ENCODE data around the gene RGL2.
A peak's percentile ranks its signal among the peaks of the same experiment; 100 is the strongest.

Gene RGL2

GRCh38 chr6:33316603-33317418 is 18.1 kb upstream of the RGL2 start:
- DNase-seq, result no peak

GRCh38 chr6:33315793-33316602 is 17.3 kb upstream of the RGL2 start:
- DNase-seq, result no peak

- DNase-seq, result no peak
Observed at GRCh38 chr6:33314943-33315792, 16.4 kb upstream of the RGL2 start.

GRCh38 chr6:33314515-33314942 is 15.8 kb upstream of the RGL2 start:
- DNase-seq, result peak; percentile 68

GRCh38 chr6:33313709-33314514 is 15.2 kb upstream of the RGL2 start, which contains the start of gene TAPBP:
TSS of gene TAPBP (minus strand) at chr6:33314078. CDS start at chr6:33314041, 37 bp downstream.
- DNase-seq, result peak; percentile 80

GRCh38 chr6:33313105-33313708 is 14.5 kb upstream of the RGL2 start:
- peak; percentile 74 for DNase-seq

GRCh38 chr6:33312361-33313104 is 13.8 kb upstream of the RGL2 start:
- DNase-seq, result peak; percentile 63

GRCh38 chr6:33306356-33306755 is 7.6 kb upstream of the RGL2 start:
- no peak for DNase-seq

- no peak for DNase-seq
Observed at GRCh38 chr6:33305052-33305451, 6.3 kb upstream of the RGL2 start.

GRCh38 chr6:33304216-33304615 is 5.5 kb upstream of the RGL2 start:
- no peak for DNase-seq

GRCh38 chr6:33301877-33302276 is 3.1 kb upstream of the RGL2 start:
- no peak for DNase-seq

- peak; percentile 97 for DNase-seq
Observed at GRCh38 chr6:33299237-33299944, 649 bp upstream of the RGL2 start.

- peak; percentile 76 for DNase-seq
Observed at GRCh38 chr6:33297956-33298772, 578 bp downstream of the RGL2 start.

GRCh38 chr6:33297406-33297955 is 1.3 kb downstream of the RGL2 start:
- DNase-seq, result peak; percentile 50

- no peak for DNase-seq
Observed at GRCh38 chr6:33296797-33297405, 1.8 kb downstream of the RGL2 start.

GRCh38 chr6:33295621-33296369 is 2.9 kb downstream of the RGL2 start:
- no peak for DNase-seq

- DNase-seq, result no peak
Observed at GRCh38 chr6:33294086-33294823, 4.5 kb downstream of the RGL2 start.

Measured in eye (tissue), 1 donor.